ENCODE data around the gene ROPN1L. TPM values are rescaled to one million over a fixed set of nuclear protein-coding genes. Genes with fewer than 3 reads are reported as not detected.
"Not testable (repeated sequence)": the region's sequence is repeated elsewhere in the genome, so short reads cannot be mapped to it uniquely, and the experiment has no call there.

Gene ROPN1L
- total RNA-seq, 1 experiment from 2014 or later = 0.24 TPM

DNA sequence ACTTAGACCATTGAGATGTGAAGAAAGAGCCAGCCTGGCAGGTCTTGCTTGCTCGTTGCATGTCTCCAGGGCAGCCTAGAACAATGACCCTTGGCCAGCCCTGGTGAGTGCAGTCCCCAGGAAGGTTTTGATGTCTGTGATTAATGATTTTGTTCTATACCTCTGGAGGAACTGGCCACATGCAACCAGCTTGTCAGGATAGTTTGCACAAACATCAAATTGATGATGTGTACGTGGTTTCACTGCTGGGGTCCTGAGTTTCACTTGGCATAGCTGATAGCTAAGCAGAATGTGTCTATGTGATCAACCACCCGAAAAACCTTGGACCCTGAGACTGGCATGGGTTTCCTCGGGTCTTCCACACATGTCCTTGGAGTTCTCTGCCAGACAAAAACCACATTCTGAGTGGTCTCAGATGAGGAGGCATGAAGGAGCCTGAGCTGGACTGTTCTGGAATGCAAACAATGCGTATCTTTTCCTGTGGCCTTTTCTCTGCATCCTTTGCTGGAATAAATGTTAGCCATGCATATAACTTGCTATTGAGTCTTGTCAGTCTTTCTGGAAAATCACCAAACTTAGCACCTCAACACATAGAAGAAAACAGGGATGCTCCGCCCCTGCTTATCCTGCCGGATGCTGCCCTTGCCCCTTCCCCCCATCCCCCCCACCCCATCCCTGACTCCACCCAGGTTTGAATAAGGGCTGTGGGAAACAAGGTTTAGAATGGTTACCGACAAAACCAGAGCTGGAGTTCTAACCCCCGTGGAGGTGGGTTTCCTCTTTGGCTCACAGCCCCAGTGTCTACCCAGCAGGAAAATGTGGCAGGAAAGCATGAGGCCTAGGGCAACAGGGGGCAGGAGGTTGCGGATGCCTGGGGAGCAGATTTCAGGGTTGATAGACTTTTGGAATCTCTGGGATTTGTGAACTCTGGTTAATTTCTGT, 72.1 kb downstream of the ROPN1L start:
- Histone ChIP-seq H3K9me3 (ENCODE audit: low read depth, low read length, poor library complexity, severe bottlenecking) (peaks cover 6% of the 10 kb centered on the region), H3K27me3 (replicated peaks; ENCODE audit: insufficient read depth, low read depth, low read length, poor library complexity) (no peaks in the 10 kb centered on the region), H3K36me3 (ENCODE audit: insufficient read depth, low read length, poor library complexity, severe bottlenecking) (no peaks in the 10 kb centered on the region), H3K4me1 (ENCODE audit: insufficient read depth, low read length, poor library complexity, severe bottlenecking) (no peaks in the 10 kb centered on the region), H3K27ac (ENCODE audit: low read depth, low read length, poor library complexity, severe bottlenecking) (no peak overlapping the region), H3K4me3 (ENCODE audit: low read depth, low read length, poor library complexity, severe bottlenecking) (no peak overlapping the region)
- peak; percentile 11 for DNase-seq (ENCODE audit: low spot score)
- ChIA-PET CTCF (no interaction called here), POLR2A (ENCODE audit: low non-redundant PET) (no interaction called here)
- TF ChIP-seq EZH2 (IDR thresholded peaks at IDR 0.05; ENCODE audit: borderline replicate concordance, low read depth, low read length, poor library complexity, severe bottlenecking) = no peak
- TF ChIP-seq, protein P1, sequence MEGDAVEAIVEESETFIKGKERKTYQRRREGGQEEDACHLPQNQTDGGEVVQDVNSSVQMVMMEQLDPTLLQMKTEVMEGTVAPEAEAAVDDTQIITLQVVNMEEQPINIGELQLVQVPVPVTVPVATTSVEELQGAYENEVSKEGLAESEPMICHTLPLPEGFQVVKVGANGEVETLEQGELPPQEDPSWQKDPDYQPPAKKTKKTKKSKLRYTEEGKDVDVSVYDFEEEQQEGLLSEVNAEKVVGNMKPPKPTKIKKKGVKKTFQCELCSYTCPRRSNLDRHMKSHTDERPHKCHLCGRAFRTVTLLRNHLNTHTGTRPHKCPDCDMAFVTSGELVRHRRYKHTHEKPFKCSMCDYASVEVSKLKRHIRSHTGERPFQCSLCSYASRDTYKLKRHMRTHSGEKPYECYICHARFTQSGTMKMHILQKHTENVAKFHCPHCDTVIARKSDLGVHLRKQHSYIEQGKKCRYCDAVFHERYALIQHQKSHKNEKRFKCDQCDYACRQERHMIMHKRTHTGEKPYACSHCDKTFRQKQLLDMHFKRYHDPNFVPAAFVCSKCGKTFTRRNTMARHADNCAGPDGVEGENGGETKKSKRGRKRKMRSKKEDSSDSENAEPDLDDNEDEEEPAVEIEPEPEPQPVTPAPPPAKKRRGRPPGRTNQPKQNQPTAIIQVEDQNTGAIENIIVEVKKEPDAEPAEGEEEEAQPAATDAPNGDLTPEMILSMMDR (conservative IDR thresholded peaks at IDR 0.05; ENCODE audit: low read depth, low read length) = no peak
- intact Hi-C loops (cut with micrococcal nuclease; ENCODE audit: unreplicated experiment) = no loop called here
- BruUV-seq (replicated peaks) = no TSS peak

DNA sequence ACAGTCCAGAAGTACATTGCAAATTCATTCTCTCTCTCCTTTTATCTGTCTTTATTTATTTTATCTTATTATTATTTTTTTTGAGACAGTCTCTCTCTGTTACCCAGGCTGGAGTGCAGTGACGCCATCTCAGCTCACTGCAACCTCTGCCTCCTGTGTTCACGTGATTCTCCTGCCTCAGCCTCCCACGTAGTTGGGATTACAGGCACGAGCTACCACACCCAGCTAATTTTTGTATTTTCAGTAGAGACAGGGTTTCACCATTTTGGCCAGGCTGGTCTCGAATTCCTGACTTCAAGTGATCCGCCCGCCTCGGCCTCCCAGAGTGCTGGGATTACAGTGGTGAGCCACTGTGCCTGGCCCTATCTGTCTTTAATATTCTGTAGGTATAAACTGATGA, 72.9 kb downstream of the ROPN1L start:
- H3K36me3 ChIP-seq (ENCODE audit: insufficient read depth, low read length, poor library complexity, severe bottlenecking); BruUV-seq (replicated peaks); H3K9me3 ChIP-seq (ENCODE audit: low read depth, low read length, poor library complexity, severe bottlenecking); intact Hi-C loops (cut with micrococcal nuclease; ENCODE audit: unreplicated experiment); POLR2A ChIA-PET (ENCODE audit: low non-redundant PET); H3K27ac ChIP-seq (ENCODE audit: low read depth, low read length, poor library complexity, severe bottlenecking); CTCF ChIA-PET; DNase-seq (ENCODE audit: low spot score); H3K27me3 ChIP-seq (replicated peaks; ENCODE audit: insufficient read depth, low read depth, low read length, poor library complexity); H3K4me3 ChIP-seq (ENCODE audit: low read depth, low read length, poor library complexity, severe bottlenecking); H3K4me1 ChIP-seq (ENCODE audit: insufficient read depth, low read length, poor library complexity, severe bottlenecking): not testable (repeated sequence)

Small RNAs within 50 kb of the gene (microRNA-seq; reads per million reads assigned to microRNA genes)
- not detected for gene MIR6131

Other genes with a start within 250 kb of the ROPN1L start
- 34.8 and 36.6 TPM in 2 replicates for gene ATPSCKMT, start 192.0 kb upstream of the ROPN1L start, total RNA-seq (2021)
- 651 and 675 TPM in 2 replicates for gene CCT5, start 191.6 kb upstream of the ROPN1L start, total RNA-seq (2021)
- 15.7 and 17.2 TPM in 2 replicates for gene CMBL, start 134.0 kb upstream of the ROPN1L start, total RNA-seq (2021)
- gene MARCHF6, start 88.2 kb upstream of the ROPN1L start, total RNA-seq (2021) = 129 and 144 TPM in 2 replicates
- gene ANKRD33B, start 122.2 kb downstream of the ROPN1L start, total RNA-seq (2021) = 0.75 and 1.1 TPM in 2 replicates

All from A673 (cell line).